Fibroblast of skin of back (primary cell): ENCODE results near the gene RBBP8NL.
"Not testable (repeated sequence)": the region's sequence is repeated elsewhere in the genome, so short reads cannot be mapped to it uniquely, and the experiment has no call there.

Experiments
- DNase-seq: peaks from one replicate; pipeline ENCODE4 v3.0.0-alpha.2; 2013

Gene RBBP8NL

DNA sequence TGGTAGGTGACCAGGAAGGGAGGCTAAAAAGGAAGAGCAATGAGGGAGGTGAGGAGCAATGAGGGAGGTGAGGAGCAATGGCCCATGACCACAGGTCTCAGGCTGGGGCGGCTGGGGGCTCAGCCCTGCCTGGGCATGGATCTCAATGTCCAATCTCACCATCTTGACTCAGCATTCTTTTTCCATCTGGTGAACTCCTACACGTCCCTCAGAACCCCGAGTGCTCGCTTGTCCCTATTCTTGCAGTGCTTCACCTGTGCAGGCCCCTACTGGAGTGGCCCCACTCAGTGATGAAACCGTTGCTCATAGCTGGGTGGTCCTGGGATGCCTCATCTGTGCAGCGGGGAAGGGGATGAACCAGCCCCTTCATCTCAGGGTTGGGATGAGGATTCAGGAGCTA lies 16.9 kb upstream of the RBBP8NL start:
- no peak for DNase-seq

DNA sequence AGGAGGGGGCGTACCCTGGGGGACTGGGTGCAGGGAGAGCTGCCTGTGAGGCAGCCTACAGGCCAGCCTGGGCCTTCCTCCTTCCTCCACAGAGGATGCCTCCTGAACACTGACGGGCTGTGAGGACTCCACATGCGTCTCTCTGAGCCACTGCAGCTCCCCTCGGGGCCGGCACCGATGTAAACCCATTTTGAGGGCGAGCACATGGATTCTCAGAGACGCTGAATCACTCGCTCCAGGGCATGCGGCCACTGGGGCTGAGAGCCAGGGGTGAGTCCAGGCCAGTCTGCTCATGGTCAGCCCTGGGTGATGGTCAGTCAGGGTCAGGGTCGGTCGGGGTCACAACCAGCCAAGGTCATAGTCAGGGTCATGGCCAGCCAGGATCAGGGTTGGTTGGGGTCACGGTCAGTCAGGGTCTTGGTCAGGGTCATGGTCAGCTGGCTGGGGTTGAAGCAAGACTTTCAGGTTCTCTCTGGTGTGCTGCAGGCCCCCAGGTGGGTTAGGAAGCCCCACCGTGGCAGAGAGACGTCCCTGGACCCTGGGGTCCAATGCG lies 14.7 kb upstream of the RBBP8NL start:
- DNase-seq = no peak

GRCh38 chr20:62439218-62439617 lies 11.9 kb upstream of the RBBP8NL start:
- no peak for DNase-seq

DNA sequence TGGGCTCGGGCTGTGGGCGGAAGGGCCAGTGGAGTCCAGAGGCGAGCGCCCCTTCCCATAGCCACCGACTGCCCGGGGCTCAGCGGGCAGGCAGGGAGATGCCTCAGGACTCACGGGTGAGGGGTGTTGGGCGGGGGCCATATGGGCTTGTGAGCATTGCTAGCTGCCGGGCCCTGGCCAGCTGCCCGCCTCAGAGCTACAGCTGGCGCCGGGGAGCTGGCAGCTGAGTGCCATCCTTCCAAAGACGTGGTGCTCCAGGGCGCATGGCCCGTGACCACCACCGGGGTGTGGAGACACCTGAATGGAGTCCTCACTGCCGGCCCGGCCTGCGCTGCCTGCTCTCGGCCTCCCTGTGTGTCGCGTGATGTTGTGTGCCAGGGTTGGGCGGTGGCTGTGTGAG lies 10.6 kb upstream of the RBBP8NL start:
- DNase-seq = no peak

DNA sequence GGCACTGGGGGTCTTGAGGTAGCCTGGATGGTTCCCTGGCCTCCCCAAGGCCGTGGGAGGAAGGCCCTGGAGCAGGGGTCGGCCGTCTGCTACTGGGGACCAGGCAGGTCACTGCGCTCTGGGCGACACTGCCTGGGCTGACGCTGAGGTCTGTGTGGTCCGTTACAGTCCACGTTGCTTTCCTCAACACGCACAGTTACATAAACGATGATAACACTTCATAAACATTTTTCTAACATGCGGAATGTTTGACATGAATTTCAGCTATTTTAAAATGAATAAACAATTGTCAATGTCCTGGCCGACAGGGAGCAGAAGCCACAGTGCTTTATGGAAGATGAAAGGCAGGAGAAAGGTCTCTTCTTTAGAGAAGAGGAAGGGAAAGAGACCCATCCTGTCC lies 10.2 kb upstream of the RBBP8NL start:
- DNase-seq = no peak

DNA sequence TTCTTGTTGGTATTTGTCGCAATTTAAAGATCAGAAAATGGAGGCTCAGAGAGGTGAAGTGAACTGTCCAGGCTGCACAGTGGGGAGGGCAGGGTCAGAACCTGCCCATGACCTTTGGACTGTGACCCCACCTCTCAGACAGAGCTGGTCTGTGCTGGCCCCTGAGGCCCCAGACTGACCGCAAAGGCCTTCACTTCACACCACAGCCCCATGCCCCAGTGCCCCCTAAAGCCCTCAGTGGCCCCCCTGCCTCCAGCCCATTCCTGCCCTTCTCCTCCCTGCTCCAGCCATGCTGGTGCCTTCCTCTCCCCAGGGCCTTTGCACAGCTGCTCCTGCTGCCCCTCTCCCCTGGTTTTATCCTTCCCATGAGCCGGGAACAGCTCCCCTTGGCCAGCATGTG lies 9.4 kb upstream of the RBBP8NL start:
- no peak for DNase-seq

DNA sequence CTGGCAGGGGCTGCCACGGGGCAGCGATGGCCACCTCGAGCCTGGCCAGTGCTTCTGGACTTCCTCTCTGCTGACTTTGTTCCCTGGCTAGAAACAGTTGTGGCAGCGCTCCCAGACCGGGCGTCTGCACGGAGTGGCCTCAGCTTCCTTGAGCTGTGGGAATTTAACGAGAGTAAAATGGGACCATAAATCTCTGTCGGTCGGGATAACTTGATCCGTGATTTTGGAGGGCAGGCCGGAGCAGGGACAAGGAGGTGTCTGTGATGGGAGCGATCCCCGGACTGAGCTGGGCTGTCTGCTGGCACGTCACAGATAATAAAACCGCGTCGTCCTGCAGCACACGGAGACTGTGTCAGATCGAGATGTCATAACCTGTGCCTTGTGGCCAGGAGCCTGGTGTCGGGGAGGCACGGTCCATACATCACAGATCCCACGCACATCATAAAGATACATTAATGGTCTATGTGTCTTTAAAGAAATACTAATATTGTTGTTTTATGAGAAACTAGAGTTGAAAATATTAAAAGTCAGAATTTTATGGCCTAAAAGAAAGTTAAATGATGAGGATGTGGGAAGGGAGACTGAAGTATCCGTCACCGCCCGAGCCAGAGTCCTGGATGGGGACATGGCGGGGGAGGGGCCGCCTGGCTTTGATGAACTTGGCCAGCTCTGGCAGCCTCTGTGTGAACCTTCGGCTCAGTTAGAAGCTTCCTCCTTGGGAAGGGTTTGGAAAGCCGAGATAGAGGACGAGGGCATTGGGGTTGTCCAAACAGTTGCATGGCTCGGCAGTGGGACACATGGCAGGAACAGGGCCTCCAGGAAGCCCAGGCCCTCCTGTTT lies 6.5 kb upstream of the RBBP8NL start:
- DNase-seq = no peak

- no peak for DNase-seq
Observed at GRCh38 chr20:62430866-62431447, 3.6 kb upstream of the RBBP8NL start.

DNA sequence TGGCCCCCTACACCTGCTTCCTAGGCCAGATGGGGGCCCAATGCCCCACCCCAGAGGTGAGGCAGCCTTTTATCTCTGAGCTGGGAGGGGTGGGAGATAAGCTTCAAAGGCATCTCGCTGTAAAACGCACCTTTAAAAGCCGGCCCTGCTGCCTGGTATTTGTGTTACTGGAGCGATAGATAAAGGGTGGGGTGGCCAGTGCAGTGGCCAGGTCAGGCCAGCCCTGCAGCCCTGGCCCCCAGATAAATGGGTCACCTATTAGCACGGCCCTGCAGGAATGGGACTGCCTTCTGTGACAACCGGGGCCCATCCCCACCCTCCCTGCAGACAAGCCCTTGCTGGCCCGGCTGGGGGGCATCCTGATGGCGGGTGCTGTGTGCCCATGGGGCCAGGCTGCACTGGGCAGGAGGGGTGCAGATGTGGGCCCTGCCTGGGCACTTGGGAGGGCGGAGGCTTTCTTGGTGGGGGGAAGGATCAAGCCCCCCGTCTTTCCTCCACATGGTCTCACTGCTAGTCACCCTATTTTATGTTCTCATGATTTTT lies 3.0 kb upstream of the RBBP8NL start:
- no peak for DNase-seq

- DNase-seq = no peak
Observed at GRCh38 chr20:62429455-62430310, 2.3 kb upstream of the RBBP8NL start.

DNA sequence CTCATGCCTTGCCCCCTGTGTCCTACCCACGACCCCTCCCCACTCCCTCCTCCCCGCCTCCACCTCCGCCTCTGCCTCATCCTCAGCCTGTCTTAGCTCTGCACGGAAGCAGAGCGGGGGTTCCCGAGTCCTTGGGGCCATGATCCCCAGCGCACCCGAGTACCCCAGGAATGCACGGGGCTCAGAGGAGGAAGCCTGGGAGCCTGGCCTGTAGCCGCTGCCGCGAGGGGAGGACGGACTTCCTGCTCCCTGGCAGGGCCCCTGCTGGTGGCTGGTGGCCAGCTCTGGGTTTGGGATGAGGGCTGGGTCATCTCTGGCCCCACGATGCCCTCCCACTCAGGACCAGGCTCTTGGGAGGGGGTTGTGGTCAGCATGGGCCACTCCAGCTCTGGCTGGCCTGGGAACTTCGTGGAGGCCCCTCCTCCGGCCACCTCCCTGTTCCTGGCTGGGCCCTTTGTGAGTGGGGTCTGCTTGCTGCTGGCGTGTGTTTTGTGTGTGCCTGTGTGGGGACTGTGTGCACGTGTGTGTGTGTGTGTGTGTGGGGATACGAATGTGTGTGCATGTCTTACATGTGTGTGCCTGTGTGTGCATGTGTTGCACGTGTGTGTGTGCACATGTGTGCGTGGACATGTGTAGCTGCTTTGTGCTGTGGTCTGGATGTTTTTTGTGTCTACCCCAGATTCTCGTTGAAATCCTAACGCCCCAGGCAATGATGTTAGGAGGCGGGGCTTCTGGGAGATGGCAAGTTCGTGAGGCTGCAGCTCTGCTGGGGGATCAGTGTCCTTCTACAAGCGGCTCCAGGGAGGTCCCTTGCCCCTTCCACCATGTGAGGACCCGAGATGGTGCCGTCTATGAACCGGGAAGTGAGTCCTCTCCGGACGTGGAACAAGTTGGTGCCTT lies 1.3 kb upstream of the RBBP8NL start:
- DNase-seq = no peak

GRCh38 chr20:62428002-62428372 lies 648 bp upstream of the RBBP8NL start:
- DNase-seq = no peak

DNA sequence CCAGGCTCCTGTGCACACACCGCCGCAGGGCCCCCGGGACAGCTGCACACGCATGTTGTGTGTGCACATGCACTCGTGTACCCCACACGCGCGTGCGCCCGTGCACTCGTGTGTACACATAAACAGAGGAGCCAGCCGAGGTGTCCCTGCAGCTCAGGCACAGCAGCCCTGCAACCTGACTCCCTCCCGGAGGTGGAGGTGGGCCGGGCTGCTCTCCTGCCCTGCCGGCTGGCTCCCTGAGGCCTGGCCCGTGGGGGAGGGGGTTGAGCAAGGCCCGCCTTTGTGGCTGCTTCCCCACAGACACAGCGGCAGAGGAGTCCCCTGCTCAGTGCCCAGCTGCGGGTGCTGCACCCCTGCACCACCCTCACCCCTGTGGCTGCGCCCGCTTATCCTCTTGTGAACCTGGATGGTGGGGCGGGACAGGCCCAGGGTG lies 624 bp downstream of the RBBP8NL start:
- DNase-seq = no peak

DNA sequence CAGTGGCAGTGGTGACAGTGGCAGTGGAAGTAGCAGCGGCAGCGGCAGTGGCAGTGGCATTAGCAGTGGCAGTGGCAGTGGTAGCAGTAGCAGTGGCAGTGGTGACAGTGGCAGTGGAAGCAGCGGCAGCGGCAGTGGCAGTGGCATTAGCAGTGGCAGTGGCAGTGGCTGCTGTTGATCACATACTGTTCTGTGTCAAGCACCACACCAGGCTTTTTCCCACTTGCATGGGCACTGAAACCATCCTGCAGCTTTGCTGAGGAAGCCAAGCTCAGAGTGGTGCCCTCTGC lies 1.3 kb downstream of the RBBP8NL start:
- DNase-seq = not testable (repeated sequence)

DNA sequence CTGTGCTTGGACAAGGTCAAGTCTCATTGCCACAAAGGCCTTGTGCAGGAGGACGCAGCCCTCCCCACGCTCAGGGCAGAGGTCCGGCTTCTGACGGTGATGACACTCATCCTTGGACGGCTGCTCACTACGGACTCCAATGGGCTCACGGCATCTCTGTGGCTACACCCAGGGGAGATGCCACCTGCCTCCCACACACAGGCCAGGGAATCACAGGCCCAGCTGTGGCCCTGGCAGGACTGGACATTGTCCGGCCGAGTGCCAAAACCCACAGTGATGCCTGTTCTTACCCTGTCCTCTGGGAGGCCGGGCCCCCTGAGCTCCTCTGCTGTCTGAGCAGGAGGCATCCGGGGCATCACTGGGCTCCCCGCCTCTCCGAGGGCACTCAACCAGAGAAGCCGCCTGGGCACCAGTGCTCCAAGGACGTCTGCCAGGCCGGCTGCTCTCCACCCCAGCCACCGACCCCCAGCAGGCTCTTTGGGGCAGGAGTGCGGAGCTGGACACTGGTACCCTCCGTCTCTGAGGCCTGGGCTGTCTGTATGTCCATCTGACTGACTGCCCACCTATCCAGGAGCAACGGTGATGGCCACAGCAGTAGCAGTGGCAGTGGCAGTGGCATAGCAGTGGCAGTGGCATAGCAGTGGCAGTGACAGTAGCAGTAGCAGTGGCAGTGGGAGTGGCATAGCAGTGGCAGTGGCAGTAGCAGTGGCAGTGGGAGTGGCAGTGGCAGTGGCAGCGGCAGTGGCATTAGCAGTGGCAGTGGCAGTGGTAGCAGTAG lies 1.9 kb downstream of the RBBP8NL start:
- no peak for DNase-seq

DNA sequence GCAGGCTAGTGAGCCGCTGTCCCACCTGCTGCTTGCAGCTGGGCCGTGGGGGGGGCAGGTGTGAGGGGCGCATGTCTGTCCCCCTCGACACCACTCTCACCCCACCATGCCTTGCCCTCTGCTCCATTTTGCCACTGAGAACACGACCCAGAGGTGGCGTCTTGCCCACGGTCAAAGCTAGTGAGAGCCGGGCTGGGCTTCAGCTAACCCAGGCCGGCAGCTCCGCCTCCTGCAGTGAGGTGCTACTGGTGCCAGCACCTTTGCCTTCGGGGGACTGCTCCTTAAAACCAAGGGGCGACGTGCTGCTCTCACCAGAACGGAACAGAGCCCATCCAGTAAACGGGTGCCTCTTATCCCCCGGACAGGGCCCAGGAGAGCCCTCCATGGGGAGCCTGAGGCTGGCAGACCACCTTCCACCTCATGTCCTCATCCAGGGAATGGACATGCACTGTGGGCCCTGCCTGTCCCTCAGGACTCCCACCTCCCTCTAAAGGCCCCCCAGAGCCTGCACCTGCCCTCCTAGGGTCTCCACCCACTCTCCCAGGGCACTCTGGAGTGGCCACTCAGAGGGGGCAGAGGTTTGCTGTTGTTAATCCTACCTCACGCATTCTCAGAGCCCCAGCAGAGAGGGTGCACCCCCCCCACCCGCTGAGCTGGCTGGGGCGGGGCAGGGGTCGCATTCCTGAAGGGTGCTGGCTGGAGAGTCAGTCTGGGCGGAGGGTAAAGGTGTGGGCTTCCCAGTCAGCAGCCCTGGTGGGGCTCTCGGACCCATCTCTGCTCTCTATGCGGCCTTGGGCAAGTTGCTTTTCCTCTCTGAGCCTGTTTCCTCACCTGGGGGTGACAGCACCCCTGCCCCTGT lies 2.9 kb downstream of the RBBP8NL start:
- DNase-seq = no peak

DNA sequence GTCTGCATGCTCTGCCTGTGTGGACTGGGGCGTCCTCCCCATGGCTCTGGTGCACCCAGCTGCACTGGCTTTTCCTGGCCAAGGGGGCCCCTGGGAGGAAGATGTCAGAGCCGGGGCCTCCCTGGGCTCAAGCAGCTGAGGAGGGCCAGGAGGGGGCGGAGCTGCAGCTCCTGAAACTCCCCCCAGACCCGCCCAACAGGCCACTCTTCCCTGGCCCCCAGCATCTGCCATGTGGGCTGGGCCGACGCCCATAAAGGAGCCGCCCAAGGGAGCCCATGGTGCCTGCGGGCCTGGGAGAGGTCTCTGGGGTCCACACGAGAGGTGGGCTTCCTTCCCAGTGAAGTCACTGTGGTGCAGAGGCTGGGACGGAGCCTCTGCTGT lies 4.0 kb downstream of the RBBP8NL start:
- no peak for DNase-seq

DNA sequence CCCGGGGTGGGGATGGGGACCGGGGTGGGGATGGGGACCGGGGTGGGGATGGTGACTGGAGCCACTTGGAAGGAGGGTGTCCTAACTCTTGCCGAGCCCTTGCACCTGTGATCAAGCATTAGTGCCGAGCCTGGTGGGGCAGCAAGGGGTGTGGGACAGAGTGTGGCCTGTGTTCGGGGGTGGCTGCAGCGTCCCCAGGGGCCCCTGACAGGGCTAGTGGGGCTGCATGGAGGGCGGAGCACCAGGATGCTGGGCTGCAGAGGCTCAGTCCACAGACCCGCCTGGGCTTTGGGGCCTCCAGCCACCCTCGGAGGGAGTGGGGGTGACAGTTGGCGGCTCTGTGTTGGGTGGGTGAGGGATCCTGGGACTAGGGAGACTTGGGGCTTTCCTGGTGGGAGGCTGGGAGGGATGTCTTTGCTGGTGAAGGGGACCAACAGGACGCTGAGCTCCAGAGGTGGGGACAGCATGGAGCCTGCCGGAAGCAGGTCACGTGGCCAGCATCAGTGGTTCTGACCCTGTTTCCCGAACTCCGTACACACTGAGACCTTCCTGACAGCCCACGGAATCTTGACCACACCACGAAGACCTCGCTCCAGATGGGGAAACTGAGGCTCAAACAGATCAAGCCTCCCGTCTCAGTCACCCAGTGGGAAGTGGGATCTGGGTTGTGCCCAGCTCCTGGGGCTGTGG lies 4.6 kb downstream of the RBBP8NL start:
- no peak for DNase-seq

DNA sequence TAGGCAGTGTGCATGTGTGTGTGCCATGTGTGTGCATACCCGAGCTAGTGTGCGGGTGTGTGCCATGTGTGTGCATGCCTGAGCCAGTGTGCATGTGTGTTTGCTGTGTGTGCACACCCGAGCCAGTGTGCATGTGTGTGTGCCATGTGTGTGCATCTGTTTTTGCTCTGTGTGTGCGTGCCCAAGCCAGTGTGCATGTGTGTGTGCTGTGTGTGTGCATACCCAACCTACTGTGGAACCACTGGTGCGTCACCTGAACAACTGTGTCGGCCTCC lies 5.7 kb downstream of the RBBP8NL start:
- no peak for DNase-seq
